Immature natural killer cell (primary cell): ENCODE measurements around the gene FIBIN. TPM values are rescaled to one million over a fixed set of nuclear protein-coding genes. Genes with fewer than 3 reads are reported as not detected.

Experiments
- DNase-seq, 3 donors: peaks; one replicate each; pipeline ENCODE4 v3.0.0; 2022; ENCODE audit warnings: mixed read lengths in 1 of 3
- H3K27ac Mint-ChIP-seq, 6 donors: one replicate each; pipeline ENCODE4 v1.8.0; 2020; ENCODE audit warnings: mixed read lengths in 6 of 6, mild to moderate bottlenecking in 5 of 6, inconsistent platforms in 4 of 6, moderate library complexity in 3 of 6
- H3K27me3 Mint-ChIP-seq, 3 donors: one replicate each; pipeline ENCODE4 v1.8.0; 2020 to 2021; ENCODE audit warnings: low read depth in 3 of 3, mild to moderate bottlenecking in 3 of 3, mixed read lengths in 3 of 3, moderate library complexity in 3 of 3, inconsistent platforms in 1 of 3
- H3K36me3 Mint-ChIP-seq, 3 donors: one replicate each; pipeline ENCODE4 v1.8.0; 2020; ENCODE audit warnings: mixed read lengths in 3 of 3, inconsistent platforms in 2 of 3, mild to moderate bottlenecking in 2 of 3
- H3K4me1 Mint-ChIP-seq, 2 donors: one replicate each; pipeline ENCODE4 v1.8.0; 2020; ENCODE audit warnings: inconsistent platforms in 2 of 2, mild to moderate bottlenecking in 2 of 2, mixed read lengths in 2 of 2, moderate library complexity in 1 of 2
- H3K4me3 Mint-ChIP-seq, 5 donors: one replicate each; pipeline ENCODE4 v1.8.0; 2020; ENCODE audit warnings: mild to moderate bottlenecking in 5 of 5, mixed read lengths in 5 of 5, inconsistent platforms in 3 of 5, moderate library complexity in 3 of 5
- H3K9me3 Mint-ChIP-seq, 6 donors: one replicate each; pipeline ENCODE4 v1.8.0; 2020; ENCODE audit warnings: mild to moderate bottlenecking in 6 of 6, mixed read lengths in 6 of 6, inconsistent platforms in 4 of 6, moderate library complexity in 3 of 6
- polyA plus RNA-seq, 3 donors: library from polyadenylated mRNA; unstranded; fragments of 300-500 nt; fragmentation: Illumina TruSeq; gene quantifications; one replicate each; pipeline ENCODE4 v1.2.3, GENCODE V29; 2021

Gene FIBIN
- not detected for polyA plus RNA-seq

DNA sequence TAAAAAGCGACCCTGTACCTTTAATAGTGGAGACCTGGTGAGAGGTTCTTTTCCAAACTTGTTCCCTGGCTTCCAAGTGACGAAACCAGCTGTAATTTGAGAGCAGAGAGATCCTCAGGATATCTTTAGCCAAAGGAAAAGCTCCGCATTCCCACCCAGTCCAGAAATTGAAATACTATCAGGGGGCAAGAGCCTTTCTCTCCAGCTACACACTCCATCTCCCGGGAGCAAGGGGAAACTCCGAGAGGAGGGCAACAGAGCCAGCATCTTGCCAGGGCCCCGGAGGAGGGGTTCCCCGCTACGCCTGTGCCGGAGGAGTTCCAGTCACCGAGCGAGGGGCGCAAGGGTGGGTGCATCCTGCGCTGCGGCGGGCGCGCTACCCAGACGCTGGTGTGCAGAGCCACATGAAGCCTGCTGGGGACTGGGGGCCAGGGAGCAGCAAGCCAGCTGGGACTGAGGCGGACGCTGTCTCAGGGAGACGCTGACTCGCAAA, at the start of gene FIBIN:
TSS of gene FIBIN (plus strand) at position 148 of the 493 bp plus-strand sequence. CDS start 415 bp downstream, outside the sequence.
- Mint-ChIP-seq H3K27ac (no peak within 1 kb of the TSS), H3K36me3 (no peaks in the 10 kb centered on the region), H3K4me1 (no peaks in the 10 kb centered on the region), H3K27me3 (no peaks in the 10 kb centered on the region), H3K4me3 (no peak within 1 kb of the TSS), H3K9me3 (peaks cover 0 to 23% (median 5%) of the 10 kb centered on the region in 6 donors)
- DNase-seq: no peak

DNA sequence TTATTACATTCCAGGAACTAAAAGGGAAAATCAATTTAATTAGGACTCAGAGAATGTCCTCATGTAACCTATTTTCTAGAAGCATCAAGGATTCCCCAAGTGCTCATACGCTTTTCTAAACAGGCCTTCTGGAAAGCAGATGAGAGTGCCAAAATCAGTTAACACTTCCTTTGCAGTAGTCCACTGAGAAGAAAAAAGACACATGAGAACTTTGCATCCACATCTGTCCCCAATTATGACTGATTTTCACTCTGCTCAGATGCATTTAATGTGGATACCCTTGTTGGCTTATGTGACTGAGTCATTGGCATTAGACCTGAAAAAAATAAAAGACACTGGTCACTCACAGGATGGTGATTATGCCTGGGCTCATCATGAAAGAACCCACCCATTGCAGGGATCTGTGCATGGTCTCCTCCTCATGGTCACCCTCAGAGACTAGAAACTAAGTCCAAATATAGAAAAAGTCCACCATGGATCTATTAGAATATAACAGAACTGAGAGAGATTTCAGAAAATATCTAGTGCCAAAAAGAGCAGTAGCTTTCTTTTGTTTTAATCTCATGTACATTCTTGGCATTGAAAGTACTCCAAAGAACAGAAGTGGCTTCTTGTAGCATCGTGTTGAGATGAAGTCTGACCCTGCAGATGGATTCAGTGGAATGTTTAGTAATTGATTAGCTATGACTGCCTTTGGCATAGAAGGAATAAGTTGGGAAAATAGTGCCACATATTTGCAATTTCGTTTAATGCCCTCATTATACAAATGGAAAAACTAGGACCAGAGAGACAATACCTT, 48.8 kb upstream of the FIBIN start:
- Mint-ChIP-seq H3K4me3 (no peak overlapping the region), H3K27ac (no peak overlapping the region), H3K36me3 (peaks cover 0 to 3% (median 0%) of the 10 kb centered on the region in 3 donors), H3K4me1 (no peaks in the 10 kb centered on the region), H3K9me3 (peaks cover 7 to 42% (median 12%) of the 10 kb centered on the region in 6 donors), H3K27me3 (peaks cover 0 to 2% (median 0%) of the 10 kb centered on the region in 3 donors)
- DNase-seq: no peak

DNA sequence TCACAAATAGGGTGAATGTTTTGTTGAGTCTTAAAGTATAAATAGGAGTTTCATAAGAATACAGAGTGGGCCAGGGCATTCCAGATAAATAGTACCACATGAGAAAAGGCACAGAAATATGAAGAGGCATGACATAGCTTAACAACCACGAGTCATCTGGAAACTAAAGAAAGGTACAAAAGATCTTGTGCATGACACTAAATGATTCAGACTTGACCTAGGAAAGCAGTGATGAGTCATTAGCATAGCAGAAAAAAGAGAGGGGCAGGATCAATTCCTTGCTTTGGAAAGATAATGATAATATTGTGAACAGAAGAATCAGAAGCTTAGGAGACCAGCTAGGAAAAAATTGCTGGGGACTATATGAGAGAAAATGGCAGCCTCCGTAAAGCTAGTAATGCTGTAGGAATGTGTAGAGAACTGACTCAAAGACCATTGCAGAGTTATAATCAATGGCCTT, 47.6 kb upstream of the FIBIN start:
- DNase-seq: no peak
- H3K27ac Mint-ChIP-seq: no peak overlapping the region
- peaks cover 0 to 3% (median 0%) of the 10 kb centered on the region in 3 donors for H3K36me3 Mint-ChIP-seq
- no peaks in the 10 kb centered on the region for H3K4me1 Mint-ChIP-seq
- no peak overlapping the region for H3K4me3 Mint-ChIP-seq
- peaks cover 7 to 39% (median 12%) of the 10 kb centered on the region in 6 donors for H3K9me3 Mint-ChIP-seq
- H3K27me3 Mint-ChIP-seq: peaks cover 0 to 2% (median 0%) of the 10 kb centered on the region in 3 donors

DNA sequence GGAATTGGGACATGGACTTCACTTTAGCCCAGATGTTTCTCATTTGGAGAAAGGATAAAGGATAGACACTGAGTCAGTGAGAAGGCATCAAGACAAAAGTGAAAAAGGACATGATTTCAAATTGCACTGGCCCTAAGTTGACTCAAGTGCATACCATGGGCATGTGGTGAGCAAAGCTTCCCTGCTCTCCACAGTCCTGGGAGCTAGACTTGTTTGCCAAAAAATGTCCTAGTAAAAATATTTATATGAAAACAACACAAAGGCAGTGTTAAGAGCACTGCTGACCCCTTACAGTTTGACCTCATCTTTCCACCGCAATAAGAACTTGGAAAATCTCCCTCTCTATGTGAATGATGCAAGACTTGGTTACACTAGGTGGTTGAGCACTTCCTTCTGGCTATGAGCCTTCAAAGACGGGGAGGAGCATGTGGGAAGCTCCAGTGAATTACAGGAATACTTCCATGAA, 46.5 kb upstream of the FIBIN start:
- Mint-ChIP-seq H3K36me3 (peaks cover 0 to 3% (median 0%) of the 10 kb centered on the region in 3 donors), H3K4me1 (no peaks in the 10 kb centered on the region), H3K4me3 (no peak overlapping the region), H3K27ac (no peak overlapping the region), H3K9me3 (peaks cover 3 to 38% (median 9%) of the 10 kb centered on the region in 6 donors), H3K27me3 (no peaks in the 10 kb centered on the region)
- DNase-seq: no peak

DNA sequence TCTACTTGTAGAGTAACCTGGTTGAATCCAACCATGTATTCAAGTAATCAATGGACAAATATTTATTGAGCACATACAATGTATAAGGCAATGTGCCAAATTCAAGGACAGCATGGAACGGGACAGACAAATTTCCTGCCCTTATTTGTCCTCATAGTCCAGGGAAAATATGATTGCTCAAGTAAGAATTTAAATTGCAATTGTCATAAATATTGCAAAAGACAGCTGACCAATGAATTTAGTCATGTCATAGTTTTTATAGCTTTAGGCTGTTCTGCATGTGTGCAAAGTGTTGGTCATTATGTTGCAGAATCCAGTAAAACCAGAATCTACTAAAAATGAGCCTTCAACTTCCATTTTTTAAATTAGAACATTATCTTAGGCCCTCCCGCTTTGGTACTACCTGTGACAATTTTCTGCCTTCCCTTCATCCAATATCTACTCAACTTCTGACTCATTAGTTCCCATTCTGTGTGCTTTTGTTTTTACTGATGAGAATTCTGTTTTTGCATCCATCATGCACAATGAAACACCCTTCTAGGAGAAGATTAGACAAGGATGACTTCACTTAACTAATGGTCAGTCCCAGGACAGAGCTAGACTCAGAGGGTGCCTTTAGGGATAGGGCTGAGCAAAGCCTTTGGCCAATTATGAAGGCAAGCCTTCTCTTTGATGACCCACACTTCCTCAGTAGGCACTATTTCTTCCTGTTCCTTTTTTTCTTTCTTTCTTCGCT, 45.8 kb upstream of the FIBIN start:
- no peak for DNase-seq
- Mint-ChIP-seq H3K9me3 (peaks cover 7 to 43% (median 11%) of the 10 kb centered on the region in 6 donors), H3K27ac (no peak overlapping the region), H3K36me3 (peaks cover 0 to 3% (median 0%) of the 10 kb centered on the region in 3 donors), H3K4me1 (no peaks in the 10 kb centered on the region), H3K4me3 (no peak overlapping the region), H3K27me3 (peaks cover 0 to 2% (median 0%) of the 10 kb centered on the region in 3 donors)

DNA sequence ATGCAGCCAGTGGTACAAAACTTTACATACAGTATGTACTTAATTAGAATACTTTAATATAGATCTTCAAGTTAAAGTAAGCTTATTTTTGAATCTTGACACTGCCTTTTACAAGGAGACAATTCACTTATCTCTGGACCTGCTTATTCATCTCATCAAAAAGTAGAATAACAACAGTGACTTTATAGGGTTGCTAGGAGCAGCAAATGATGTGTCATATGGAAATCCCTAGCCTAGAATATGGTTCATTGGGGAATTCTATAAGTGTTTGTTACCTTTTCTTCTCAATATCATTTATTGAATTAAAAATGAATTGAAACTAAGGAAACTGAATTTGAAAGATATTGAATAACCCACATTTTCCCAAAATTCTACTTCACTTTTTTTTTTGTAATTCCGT, 45.0 kb upstream of the FIBIN start:
- no peak for DNase-seq
- Mint-ChIP-seq H3K36me3 (peaks cover 0 to 3% (median 0%) of the 10 kb centered on the region in 3 donors), H3K27me3 (peaks cover 0 to 2% (median 0%) of the 10 kb centered on the region in 3 donors), H3K4me1 (no peaks in the 10 kb centered on the region), H3K9me3 (peaks cover 7 to 47% (median 11%) of the 10 kb centered on the region in 6 donors), H3K27ac (no peak overlapping the region), H3K4me3 (no peak overlapping the region)

DNA sequence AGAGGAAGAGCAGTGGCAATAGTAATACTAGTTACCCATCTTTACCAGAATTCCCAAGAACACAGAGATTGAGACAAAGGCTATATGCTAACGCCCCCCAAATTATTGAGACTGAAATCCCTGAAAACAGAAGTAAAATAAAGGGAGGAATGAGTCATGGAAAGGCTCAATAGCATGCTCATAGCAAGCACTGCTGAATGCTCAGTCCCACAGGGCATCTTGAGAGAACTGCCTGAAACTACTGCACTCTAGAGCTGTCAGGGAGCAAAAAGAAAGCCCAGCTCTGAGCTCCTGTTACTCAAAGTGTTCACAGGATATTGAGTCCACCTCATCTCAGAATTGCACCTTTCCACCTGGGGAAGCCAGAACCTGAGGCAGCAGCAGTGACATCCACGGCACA, 44.1 kb upstream of the FIBIN start:
- H3K4me1 Mint-ChIP-seq: no peaks in the 10 kb centered on the region
- H3K36me3 Mint-ChIP-seq: peaks cover 0 to 3% (median 0%) of the 10 kb centered on the region in 3 donors
- peaks cover 0 to 2% (median 0%) of the 10 kb centered on the region in 3 donors for H3K27me3 Mint-ChIP-seq
- H3K4me3 Mint-ChIP-seq: no peak overlapping the region
- H3K9me3 Mint-ChIP-seq: peaks cover 7 to 52% (median 11%) of the 10 kb centered on the region in 6 donors
- no peak overlapping the region for H3K27ac Mint-ChIP-seq
- no peak for DNase-seq

DNA sequence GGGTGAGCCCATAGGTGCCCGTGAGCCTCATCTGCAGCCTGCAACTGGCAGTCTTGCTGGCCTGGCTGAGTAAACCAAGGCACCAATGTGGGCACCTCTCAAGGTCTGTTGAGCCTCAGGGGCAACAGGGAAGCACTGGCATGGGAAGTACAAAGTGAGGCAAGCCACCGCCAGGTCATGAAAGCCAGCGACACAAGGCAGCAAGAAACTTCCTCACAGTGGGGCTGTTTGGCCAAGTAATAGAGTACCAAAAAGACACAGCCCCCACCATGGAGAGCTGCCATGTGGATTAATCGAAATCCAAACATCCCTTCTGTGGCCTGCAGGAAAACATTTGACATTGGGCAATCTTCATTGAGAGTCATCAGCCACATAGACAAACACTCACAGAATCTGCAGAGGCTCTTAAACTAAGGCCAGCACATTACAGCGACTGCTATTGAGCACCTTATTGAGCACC, 43.6 kb upstream of the FIBIN start:
- H3K36me3 Mint-ChIP-seq: peaks cover 0 to 3% (median 0%) of the 10 kb centered on the region in 3 donors
- peaks cover 7 to 52% (median 11%) of the 10 kb centered on the region in 6 donors for H3K9me3 Mint-ChIP-seq
- H3K27ac Mint-ChIP-seq: no peak overlapping the region
- H3K4me1 Mint-ChIP-seq: no peaks in the 10 kb centered on the region
- H3K4me3 Mint-ChIP-seq: no peak overlapping the region
- DNase-seq: no peak
- peaks cover 0 to 2% (median 0%) of the 10 kb centered on the region in 3 donors for H3K27me3 Mint-ChIP-seq

DNA sequence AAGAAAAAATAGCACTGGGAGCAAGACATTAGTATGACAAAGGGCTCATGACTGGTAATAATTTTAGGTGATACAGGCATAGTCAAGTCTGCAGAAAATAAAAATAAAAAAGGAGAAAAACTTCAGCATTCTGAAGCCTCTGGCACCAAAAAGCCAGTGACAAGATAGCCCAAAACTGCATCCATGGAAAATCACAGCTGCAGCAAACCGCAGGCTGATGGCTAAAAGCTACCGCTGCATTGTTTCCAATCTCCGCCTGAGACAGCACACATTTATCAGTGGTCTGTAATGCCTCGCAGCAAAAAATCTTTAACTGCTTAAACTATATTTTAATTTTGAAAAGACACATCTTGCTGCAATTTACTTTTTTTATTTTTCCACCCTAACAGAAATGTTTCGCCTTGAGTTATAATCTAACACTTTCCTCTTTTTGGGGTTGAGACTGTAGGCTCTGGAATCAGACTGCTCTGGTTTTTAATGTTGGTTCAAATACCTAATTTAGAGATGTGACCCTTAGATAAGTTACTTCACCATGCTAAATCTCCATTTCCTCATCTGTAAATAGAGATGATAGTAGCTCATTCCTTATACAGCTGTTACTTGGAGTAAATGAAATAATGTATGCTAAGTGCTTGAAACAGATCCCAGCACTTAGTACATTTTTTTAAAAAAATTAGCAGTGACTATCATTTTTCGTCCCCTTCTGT, 42.0 kb upstream of the FIBIN start:
- peaks cover 0 to 2% (median 0%) of the 10 kb centered on the region in 3 donors for H3K27me3 Mint-ChIP-seq
- peaks cover 0 to 3% (median 0%) of the 10 kb centered on the region in 3 donors for H3K36me3 Mint-ChIP-seq
- H3K27ac Mint-ChIP-seq: no peak overlapping the region

DNA sequence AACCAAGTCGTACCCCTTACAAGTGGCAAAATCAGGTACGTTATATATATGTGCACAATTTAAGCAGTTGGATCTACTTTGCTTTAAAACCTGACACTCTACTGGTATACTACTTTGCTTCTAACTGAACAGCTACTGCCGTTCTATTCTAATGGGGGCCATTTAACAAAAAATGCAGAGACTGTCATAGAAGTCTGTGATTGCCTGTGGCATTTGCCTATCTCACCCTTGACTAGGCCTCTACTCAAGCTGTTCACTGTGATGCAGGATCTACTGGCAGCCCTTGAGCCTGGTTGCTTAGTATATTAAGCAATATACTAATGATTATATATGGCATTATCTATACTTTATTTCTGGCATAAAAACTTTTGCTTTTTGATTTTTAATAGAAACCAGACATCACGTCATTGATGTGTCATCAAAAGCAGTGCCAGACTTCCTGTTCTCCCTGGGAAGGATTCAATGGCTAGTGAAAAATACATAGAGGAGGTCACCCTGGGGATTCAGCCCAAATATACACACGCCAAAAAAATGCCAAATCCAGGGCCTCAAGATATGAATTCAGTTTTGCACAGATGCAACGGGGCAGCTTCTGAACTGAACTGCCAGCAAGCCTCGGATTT, 40.0 kb upstream of the FIBIN start:
- Mint-ChIP-seq H3K27ac (no peak overlapping the region), H3K36me3 (peaks cover 0 to 3% (median 0%) of the 10 kb centered on the region in 3 donors), H3K27me3 (peaks cover 0 to 2% (median 0%) of the 10 kb centered on the region in 3 donors), H3K4me3 (no peak overlapping the region), H3K4me1 (no peaks in the 10 kb centered on the region), H3K9me3 (peaks cover 0 to 37% (median 10%) of the 10 kb centered on the region in 6 donors)
- no peak for DNase-seq

More for the DNA sequence above, 42.0 kb upstream of the FIBIN start:
- Mint-ChIP-seq H3K9me3 (peaks cover 7 to 36% (median 10%) of the 10 kb centered on the region in 6 donors), H3K4me3 (no peak overlapping the region), H3K4me1 (no peaks in the 10 kb centered on the region)
- no peak for DNase-seq

DNA sequence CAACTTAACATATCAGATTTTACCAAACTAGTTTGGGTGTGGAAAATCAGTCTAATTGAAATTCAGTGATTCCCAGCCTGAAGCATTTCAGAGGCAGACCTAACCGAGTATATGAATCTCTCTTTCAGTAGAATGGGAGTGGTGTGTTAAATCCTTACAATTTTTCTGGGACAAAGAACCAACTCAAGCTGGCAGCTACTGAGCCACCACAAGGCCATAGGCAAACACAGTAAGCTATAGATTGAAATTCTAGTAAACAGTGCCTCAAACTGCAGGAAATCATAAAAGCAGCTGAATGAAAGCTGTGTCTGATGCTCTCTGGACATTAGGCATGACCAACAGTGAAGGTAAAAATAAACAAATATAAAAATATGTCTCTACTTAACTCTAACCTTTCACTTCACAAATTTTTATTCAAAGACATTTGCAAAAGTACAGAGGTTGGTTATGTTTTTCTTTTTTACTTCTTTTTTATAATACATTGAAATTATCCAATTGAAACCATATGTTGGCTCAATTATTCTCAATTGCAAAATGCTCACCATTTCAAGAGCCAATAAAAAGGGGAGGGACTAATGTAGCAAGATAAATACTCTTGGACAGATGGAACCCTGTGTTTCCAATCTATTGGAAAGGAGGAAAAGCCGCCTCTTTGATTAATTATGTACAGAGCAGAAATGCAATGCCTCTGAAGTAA, 35.8 kb upstream of the FIBIN start:
- Mint-ChIP-seq H3K36me3 (no peaks in the 10 kb centered on the region), H3K4me3 (no peak overlapping the region), H3K9me3 (peaks cover 3 to 32% (median 6%) of the 10 kb centered on the region in 6 donors), H3K27ac (no peak overlapping the region), H3K27me3 (no peaks in the 10 kb centered on the region), H3K4me1 (no peaks in the 10 kb centered on the region)
- no peak for DNase-seq

DNA sequence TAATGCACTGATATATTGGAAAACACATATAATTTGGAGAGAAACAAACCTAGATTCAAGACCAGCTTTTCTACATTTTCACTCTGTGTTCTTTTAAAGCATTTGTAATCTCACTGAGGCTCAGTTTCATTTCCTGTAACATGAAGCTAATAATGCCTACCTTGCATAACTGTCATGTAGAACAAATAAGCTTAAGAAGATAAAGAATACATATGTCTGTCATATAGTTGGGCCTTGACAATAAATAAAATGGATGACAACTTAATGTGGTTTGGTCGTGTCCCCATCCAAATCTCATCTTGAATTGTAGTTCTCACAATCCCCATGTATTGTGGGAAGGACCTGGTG, 35.2 kb upstream of the FIBIN start:
- no peak for DNase-seq
- Mint-ChIP-seq H3K9me3 (peaks cover 3 to 30% (median 6%) of the 10 kb centered on the region in 6 donors), H3K4me3 (no peak overlapping the region), H3K4me1 (no peaks in the 10 kb centered on the region), H3K27ac (no peak overlapping the region), H3K36me3 (no peaks in the 10 kb centered on the region), H3K27me3 (no peaks in the 10 kb centered on the region)
